Measurements from ENCODE around the gene PLPPR3. TPM values are rescaled to one million over a fixed set of nuclear protein-coding genes. Genes with fewer than 3 reads are reported as not detected.

The PLPPR3 gene
- polyA plus RNA-seq, 1 donor (not counting 4 experiments of a cell fraction or from before 2014, with no cell fraction given) = not detected

DNA sequence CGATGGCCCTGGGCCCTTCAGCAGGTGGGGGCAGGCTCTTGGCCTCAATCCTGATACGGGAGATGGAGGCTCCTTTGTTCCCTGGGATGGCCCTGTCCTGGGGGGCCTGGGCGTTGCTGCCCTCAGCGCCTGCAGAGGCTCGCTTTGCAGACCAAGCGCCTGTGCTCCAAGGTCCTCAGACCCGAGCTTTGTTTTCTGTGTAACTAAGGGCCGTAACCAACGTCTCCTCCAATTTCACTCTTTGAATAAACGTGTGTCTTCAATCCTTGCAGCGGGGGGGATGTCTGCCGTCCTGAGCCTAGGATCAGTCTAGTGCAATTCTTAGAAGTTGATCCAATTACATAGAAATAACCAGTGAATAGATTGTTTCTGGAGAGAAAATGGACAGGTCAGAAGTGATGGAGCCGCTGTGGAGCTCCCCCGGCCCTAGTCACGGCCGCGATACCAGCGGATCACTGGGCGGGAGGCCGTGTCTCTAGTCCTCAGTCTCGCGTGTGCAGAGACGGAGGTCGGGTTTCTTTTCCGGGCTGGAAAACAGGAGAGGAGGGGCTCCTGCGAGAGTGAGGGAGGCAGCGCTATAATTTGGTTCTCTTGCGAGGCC is 19.2 kb downstream of the PLPPR3 start:
- Histone ChIP-seq H3K4me3 (ENCODE audit: control insufficient read depth in 2 of 3, extremely low read depth in 1 of 3, insufficient read depth in 2 of 3, low read depth in 1 of 3, low read length in 3 of 3) (no peak overlapping the region), H3K9ac (ENCODE audit: control insufficient read depth, extremely low read depth, insufficient read depth, low read length) (peak overlapping the region; percentile 9), H2AFZ (ENCODE audit: control insufficient read depth, low read length) (no peak overlapping the region), H3K36me3 (ENCODE audit: control insufficient read depth in 2 of 2, extremely low read depth in 1 of 2, insufficient read depth in 2 of 2, low read length in 2 of 2) (peaks cover 31 to 84% of the 10 kb centered on the region in 2 experiments), H4K20me1 (ENCODE audit: control insufficient read depth, extremely low read depth, insufficient read depth, low read length) (peaks cover 84% of the 10 kb centered on the region), H3K9me3 (ENCODE audit: control insufficient read depth, low read depth, low read length) (no peaks in the 10 kb centered on the region), H3K79me2 (ENCODE audit: control insufficient read depth, insufficient read depth, low read length) (peaks cover 97% of the 10 kb centered on the region), H3K9me1 (ENCODE audit: control insufficient read depth, extremely low read depth, insufficient read depth, low read length) (no peaks in the 10 kb centered on the region), H3K4me1 (ENCODE audit: control insufficient read depth, extremely low read depth, insufficient read depth, low read length) (peaks cover 32% of the 10 kb centered on the region), H3K27ac (ENCODE audit: control insufficient read depth, insufficient read depth, low read length) (no peak overlapping the region), H3K4me2 (ENCODE audit: control insufficient read depth, extremely low read depth, insufficient read depth, low read depth, low read length) (peak overlapping the region; percentile 96), H3K27me3 (ENCODE audit: control insufficient read depth, extremely low read depth, insufficient read depth, low read length) (no peaks in the 10 kb centered on the region)
- FAIRE-seq (no peak), DNase-seq (ENCODE audit: low read depth, low spot score) (no peak)
- dilution Hi-C loops (cut with MboI; ENCODE audit: extremely low pct_ligation_motif_present, low sequenced_read_pairs) = no loop called here
- TF ChIP-seq, protein P1, sequence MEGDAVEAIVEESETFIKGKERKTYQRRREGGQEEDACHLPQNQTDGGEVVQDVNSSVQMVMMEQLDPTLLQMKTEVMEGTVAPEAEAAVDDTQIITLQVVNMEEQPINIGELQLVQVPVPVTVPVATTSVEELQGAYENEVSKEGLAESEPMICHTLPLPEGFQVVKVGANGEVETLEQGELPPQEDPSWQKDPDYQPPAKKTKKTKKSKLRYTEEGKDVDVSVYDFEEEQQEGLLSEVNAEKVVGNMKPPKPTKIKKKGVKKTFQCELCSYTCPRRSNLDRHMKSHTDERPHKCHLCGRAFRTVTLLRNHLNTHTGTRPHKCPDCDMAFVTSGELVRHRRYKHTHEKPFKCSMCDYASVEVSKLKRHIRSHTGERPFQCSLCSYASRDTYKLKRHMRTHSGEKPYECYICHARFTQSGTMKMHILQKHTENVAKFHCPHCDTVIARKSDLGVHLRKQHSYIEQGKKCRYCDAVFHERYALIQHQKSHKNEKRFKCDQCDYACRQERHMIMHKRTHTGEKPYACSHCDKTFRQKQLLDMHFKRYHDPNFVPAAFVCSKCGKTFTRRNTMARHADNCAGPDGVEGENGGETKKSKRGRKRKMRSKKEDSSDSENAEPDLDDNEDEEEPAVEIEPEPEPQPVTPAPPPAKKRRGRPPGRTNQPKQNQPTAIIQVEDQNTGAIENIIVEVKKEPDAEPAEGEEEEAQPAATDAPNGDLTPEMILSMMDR (optimal IDR thresholded peaks at IDR 0.05 in 1 of 3, IDR thresholded peaks at IDR 0.05 in 1 of 3, conservative IDR thresholded peaks at IDR 0.05 in 1 of 3; ENCODE audit: extremely low read depth in 1 of 3, insufficient read depth in 2 of 3, low read length in 3 of 3) = no peak
- no peak for TF ChIP-seq EZH2 (IDR thresholded peaks at IDR 0.05; ENCODE audit: low read length)

DNA sequence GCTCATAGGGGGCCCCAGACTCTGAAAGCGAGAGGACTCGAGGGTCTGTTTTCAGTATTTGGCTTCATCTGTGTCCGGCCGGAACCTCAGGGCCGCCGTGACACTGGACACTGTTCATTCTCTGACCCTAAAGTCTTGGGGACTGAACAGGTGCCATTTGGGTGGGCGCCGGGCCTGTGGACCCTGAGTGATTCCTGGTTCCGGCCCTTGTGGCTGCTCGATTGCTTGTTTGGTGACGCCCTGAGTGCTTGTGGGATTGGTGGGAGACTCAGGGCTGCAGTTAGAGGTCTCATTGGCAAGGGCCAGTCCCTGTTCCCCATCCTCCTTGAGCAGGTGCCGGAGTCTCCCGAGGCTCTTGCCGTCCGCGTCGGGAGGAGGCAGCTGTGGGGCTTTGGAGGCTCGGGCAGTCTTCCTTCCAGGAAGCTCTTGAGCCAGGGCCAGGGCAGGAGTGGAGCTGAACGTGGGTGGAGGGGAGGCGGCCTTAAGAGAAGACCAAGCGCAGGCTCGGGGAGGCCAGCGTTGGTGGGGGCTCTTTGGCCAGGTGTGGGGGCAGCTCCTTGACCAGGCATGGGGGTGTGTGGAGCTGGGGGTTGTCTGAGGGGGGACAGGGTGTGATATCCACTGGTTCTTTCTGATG is 19.8 kb downstream of the PLPPR3 start:
- H3K9ac ChIP-seq (ENCODE audit: control insufficient read depth, extremely low read depth, insufficient read depth, low read length) = peak overlapping the region; percentile 91
- TF ChIP-seq, protein P1 (optimal IDR thresholded peaks at IDR 0.05 in 1 of 3, IDR thresholded peaks at IDR 0.05 in 1 of 3, conservative IDR thresholded peaks at IDR 0.05 in 1 of 3; ENCODE audit: extremely low read depth in 1 of 3, insufficient read depth in 2 of 3, low read length in 3 of 3) = no peak
- no peak for TF ChIP-seq EZH2 (IDR thresholded peaks at IDR 0.05; ENCODE audit: low read length)
- FAIRE-seq (no peak), DNase-seq (ENCODE audit: low read depth, low spot score) (no peak)
- H3K36me3 ChIP-seq (ENCODE audit: control insufficient read depth in 2 of 2, extremely low read depth in 1 of 2, insufficient read depth in 2 of 2, low read length in 2 of 2) = peaks cover 27 to 78% of the 10 kb centered on the region in 2 experiments
- H3K9me3 ChIP-seq (ENCODE audit: control insufficient read depth, low read depth, low read length) = no peaks in the 10 kb centered on the region
- peaks cover 91% of the 10 kb centered on the region for H3K79me2 ChIP-seq (ENCODE audit: control insufficient read depth, insufficient read depth, low read length)
- peak overlapping the region; percentile 96 for H3K4me2 ChIP-seq (ENCODE audit: control insufficient read depth, extremely low read depth, insufficient read depth, low read depth, low read length)
- H3K27me3 ChIP-seq (ENCODE audit: control insufficient read depth, extremely low read depth, insufficient read depth, low read length) = no peaks in the 10 kb centered on the region
- dilution Hi-C loops (cut with MboI; ENCODE audit: extremely low pct_ligation_motif_present, low sequenced_read_pairs) = no loop called here
- peaks cover 78% of the 10 kb centered on the region for H4K20me1 ChIP-seq (ENCODE audit: control insufficient read depth, extremely low read depth, insufficient read depth, low read length)
- H3K4me1 ChIP-seq (ENCODE audit: control insufficient read depth, extremely low read depth, insufficient read depth, low read length) = peaks cover 32% of the 10 kb centered on the region
- no peaks in the 10 kb centered on the region for H3K9me1 ChIP-seq (ENCODE audit: control insufficient read depth, extremely low read depth, insufficient read depth, low read length)
- peak overlapping the region; percentile 26 to 99 (median 65) for H3K4me3 ChIP-seq (ENCODE audit: control insufficient read depth in 2 of 3, extremely low read depth in 1 of 3, insufficient read depth in 2 of 3, low read depth in 1 of 3, low read length in 3 of 3)
- no peak overlapping the region for H2AFZ ChIP-seq (ENCODE audit: control insufficient read depth, low read length)
- H3K27ac ChIP-seq (ENCODE audit: control insufficient read depth, insufficient read depth, low read length) = peak overlapping the region; percentile 13

Data from keratinocyte (primary cell).